Adrenal gland (tissue), 5 donors: ENCODE results near the gene OPCML.

Experiments used
- CTCF ChIP-seq, 6 experiments: fragments of 450-650 bp in 4 of 6; fragments of 200-600 bp in 2 of 6; sonication (generic) in 1 of 6; IDR thresholded peaks; 1 replicate in 5 of 6; 2 replicates in 1 of 6; pipeline versions ENCODE4 v1.5.1 to v1.8.0; 2016 to 2021; ENCODE audit warnings: antibody characterized with exemption in 6 of 6, mild to moderate bottlenecking in 2 of 6, moderate library complexity in 1 of 6
- POLR2A ChIP-seq, 2 donors: fragments of 450-650 bp; IDR thresholded peaks; one replicate each; pipeline ENCODE4 v1.6.1; 2017; ENCODE audit warnings: antibody characterized with exemption in 2 of 2, mild to moderate bottlenecking in 2 of 2, moderate library complexity in 1 of 2
- donor health status: DM: no; HTN: no; CAD: no.

- TF ChIP-seq CTCF (IDR thresholded peaks at IDR 0.05) (no peak), POLR2A (IDR thresholded peaks at IDR 0.05) (no peak)
Measured at GRCh38 chr11:132935383-132935782, 596.9 kb downstream of the OPCML start.
